NCI-H1105 (cell line): ENCODE results near the gene TCHP.
A peak's percentile ranks its signal among the peaks of the same experiment; 100 is the strongest.
"Not testable (repeated sequence)": the region's sequence is repeated elsewhere in the genome, so short reads cannot be mapped to it uniquely, and the experiment has no call there.

Experiments
- DNase-seq: peaks from one replicate; lab custom pipeline; 2025; lab: John Stamatoyannopoulos, UW

TCHP gene

GRCh38 chr12:109910254-109910968, 10.3 kb downstream of the TCHP start:
- no peak for DNase-seq

GRCh38 chr12:109910969-109911348, 10.9 kb downstream of the TCHP start:
- DNase-seq, result no peak

GRCh38 chr12:109912855-109913321, 12.8 kb downstream of the TCHP start:
- no peak for DNase-seq

- no peak for DNase-seq
Measured at GRCh38 chr12:109914461-109914860, 14.4 kb downstream of the TCHP start.

- DNase-seq, result no peak
Measured at GRCh38 chr12:109915171-109916040, 15.3 kb downstream of the TCHP start.

GRCh38 chr12:109916045-109916444, 16.0 kb downstream of the TCHP start:
- DNase-seq, result no peak

GRCh38 chr12:109919456-109919855, 19.4 kb downstream of the TCHP start:
- DNase-seq, result no peak

- DNase-seq, result no peak
Measured at GRCh38 chr12:109920261-109920780, 20.2 kb downstream of the TCHP start.

- DNase-seq, result no peak
Measured at GRCh38 chr12:109921982-109922381, 21.9 kb downstream of the TCHP start.

- DNase-seq, result no peak
Measured at GRCh38 chr12:109923038-109923437, 23.0 kb downstream of the TCHP start.

- DNase-seq, result no peak
Measured at GRCh38 chr12:109923481-109924245, 23.6 kb downstream of the TCHP start.

- DNase-seq, result no peak
Measured at GRCh38 chr12:109925185-109925840, 25.2 kb downstream of the TCHP start.

- no peak for DNase-seq
Measured at GRCh38 chr12:109926016-109926415, 25.9 kb downstream of the TCHP start.

GRCh38 chr12:109926488-109927210, 26.6 kb downstream of the TCHP start:
- no peak for DNase-seq

- DNase-seq, result peak; percentile 15
Measured at GRCh38 chr12:109927622-109928021, 27.5 kb downstream of the TCHP start.

- no peak for DNase-seq
Measured at GRCh38 chr12:109928058-109928656, 28.1 kb downstream of the TCHP start.

- DNase-seq, result not testable (repeated sequence)
Measured at GRCh38 chr12:109929326-109929725, 29.3 kb downstream of the TCHP start.

GRCh38 chr12:109930028-109930800, 30.1 kb downstream of the TCHP start:
- DNase-seq, result no peak

- DNase-seq, result no peak
Measured at GRCh38 chr12:109931143-109931542, 31.1 kb downstream of the TCHP start.
